Osteocyte (in vitro differentiated cells): ENCODE measurements around the gene MCEE. TPM values are rescaled to one million over a fixed set of nuclear protein-coding genes. Genes with fewer than 3 reads are reported as not detected.

Source experiments
- DNase-seq: peaks from one replicate; pipeline ENCODE4 v3.0.0; 2021; ENCODE audit warnings: mixed read lengths; ENCODE audit not compliant: unreplicated experiment; ENCODE audit errors: extremely low spot score
- H3K27ac Mint-ChIP-seq: one replicate; pipeline ENCODE4 v1.8.0; 2021; ENCODE audit warnings: mild to moderate bottlenecking, mixed read lengths; ENCODE audit not compliant: unreplicated experiment
- H3K27me3 Mint-ChIP-seq: one replicate; pipeline ENCODE4 v1.8.0; 2021; ENCODE audit warnings: mixed read lengths; ENCODE audit not compliant: unreplicated experiment
- H3K36me3 Mint-ChIP-seq: one replicate; pipeline ENCODE4 v1.8.0; 2021; ENCODE audit warnings: mixed read lengths; ENCODE audit not compliant: unreplicated experiment
- H3K4me1 Mint-ChIP-seq: one replicate; pipeline ENCODE4 v1.8.0; 2021; ENCODE audit warnings: mixed read lengths; ENCODE audit not compliant: unreplicated experiment
- H3K4me3 Mint-ChIP-seq: one replicate; pipeline ENCODE4 v1.8.0; 2021; ENCODE audit warnings: mild to moderate bottlenecking, moderate library complexity, mixed read lengths; ENCODE audit not compliant: unreplicated experiment
- H3K9me3 Mint-ChIP-seq: one replicate; pipeline ENCODE4 v1.8.0; 2021; ENCODE audit warnings: mixed read lengths; ENCODE audit not compliant: unreplicated experiment
- total RNA-seq: library from RNA; stranded (reverse); gene quantifications from 2 replicates; pipeline ENCODE4 v1.2.1, GENCODE V29; 2021
- TF ChIP-seq, protein P1 (sequence below): fragments of 200-600 bp; sonication (generic); IDR thresholded peaks from 2 replicates; pipeline ENCODE4 v1.5.0; 2021; ENCODE audit warnings: antibody characterized with exemption, mild to moderate bottlenecking, moderate library complexity

The MCEE gene
- total RNA-seq, 1 donor from 2014 or later, result 18.2 TPM

DNA sequence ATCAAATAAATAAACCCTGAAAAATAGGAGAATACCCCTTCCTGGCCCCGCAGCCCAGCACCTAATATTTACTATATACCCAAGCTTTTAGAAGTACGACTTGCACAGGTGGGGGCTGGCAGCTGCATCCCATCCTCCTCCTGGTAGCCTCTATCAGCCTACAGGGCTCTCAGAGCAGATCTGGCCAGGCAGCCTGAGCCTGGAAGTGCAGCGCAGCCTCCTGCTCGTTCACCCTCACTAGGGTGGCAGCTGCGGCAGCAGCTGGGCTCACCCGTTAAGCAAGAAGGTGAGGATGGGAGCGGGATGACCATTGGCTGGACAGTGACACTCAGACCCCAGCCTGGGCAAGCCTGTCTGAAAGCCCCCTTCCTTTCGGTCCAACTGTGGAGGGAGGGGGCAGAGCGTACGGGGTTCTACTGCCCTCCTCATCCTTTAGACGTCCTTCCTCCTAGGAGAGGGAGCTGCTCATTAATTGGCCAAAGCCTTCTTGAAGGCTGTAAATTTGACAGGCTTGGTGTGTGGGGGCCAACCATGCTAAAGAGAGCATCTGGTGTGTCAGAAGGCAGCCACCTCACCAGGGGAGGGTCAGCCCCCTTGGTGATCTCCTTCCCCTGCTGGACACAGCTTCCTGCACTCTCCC, 23.7 kb upstream of the MCEE start:
- Mint-ChIP-seq H3K36me3 (peaks cover 17% of the 10 kb centered on the region), H3K9me3 (no peaks in the 10 kb centered on the region), H3K27me3 (peaks cover 8% of the 10 kb centered on the region), H3K4me1 (peaks cover 11% of the 10 kb centered on the region), H3K27ac (no peak overlapping the region), H3K4me3 (no peak overlapping the region)
- no peak for DNase-seq
- TF ChIP-seq, protein P1, sequence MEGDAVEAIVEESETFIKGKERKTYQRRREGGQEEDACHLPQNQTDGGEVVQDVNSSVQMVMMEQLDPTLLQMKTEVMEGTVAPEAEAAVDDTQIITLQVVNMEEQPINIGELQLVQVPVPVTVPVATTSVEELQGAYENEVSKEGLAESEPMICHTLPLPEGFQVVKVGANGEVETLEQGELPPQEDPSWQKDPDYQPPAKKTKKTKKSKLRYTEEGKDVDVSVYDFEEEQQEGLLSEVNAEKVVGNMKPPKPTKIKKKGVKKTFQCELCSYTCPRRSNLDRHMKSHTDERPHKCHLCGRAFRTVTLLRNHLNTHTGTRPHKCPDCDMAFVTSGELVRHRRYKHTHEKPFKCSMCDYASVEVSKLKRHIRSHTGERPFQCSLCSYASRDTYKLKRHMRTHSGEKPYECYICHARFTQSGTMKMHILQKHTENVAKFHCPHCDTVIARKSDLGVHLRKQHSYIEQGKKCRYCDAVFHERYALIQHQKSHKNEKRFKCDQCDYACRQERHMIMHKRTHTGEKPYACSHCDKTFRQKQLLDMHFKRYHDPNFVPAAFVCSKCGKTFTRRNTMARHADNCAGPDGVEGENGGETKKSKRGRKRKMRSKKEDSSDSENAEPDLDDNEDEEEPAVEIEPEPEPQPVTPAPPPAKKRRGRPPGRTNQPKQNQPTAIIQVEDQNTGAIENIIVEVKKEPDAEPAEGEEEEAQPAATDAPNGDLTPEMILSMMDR, result no peak

GRCh38 chr2:71151620-71152019, 21.6 kb upstream of the MCEE start:
- TF ChIP-seq, protein P1, result no peak
- H3K27me3 Mint-ChIP-seq, result peaks cover 8% of the 10 kb centered on the region
- peaks cover 31% of the 10 kb centered on the region for H3K36me3 Mint-ChIP-seq
- H3K9me3 Mint-ChIP-seq, result no peaks in the 10 kb centered on the region
- DNase-seq, result no peak
- no peaks in the 10 kb centered on the region for H3K4me1 Mint-ChIP-seq
- no peak overlapping the region for H3K4me3 Mint-ChIP-seq
- H3K27ac Mint-ChIP-seq, result no peak overlapping the region

- H3K27me3 Mint-ChIP-seq, result peaks cover 1% of the 10 kb centered on the region
- no peak overlapping the region for H3K27ac Mint-ChIP-seq
Observed at GRCh38 chr2:71150082-71150816, 20.2 kb upstream of the MCEE start.

GRCh38 chr2:71148506-71149063, 18.6 kb upstream of the MCEE start:
- no peak for DNase-seq
- Mint-ChIP-seq H3K4me3 (no peak overlapping the region), H3K27ac (no peak overlapping the region), H3K4me1 (no peaks in the 10 kb centered on the region), H3K27me3 (no peaks in the 10 kb centered on the region), H3K9me3 (no peaks in the 10 kb centered on the region), H3K36me3 (peaks cover 54% of the 10 kb centered on the region)
- TF ChIP-seq, protein P1, result no peak

More at GRCh38 chr2:71150082-71150816, 20.2 kb upstream of the MCEE start:
- Mint-ChIP-seq H3K9me3 (no peaks in the 10 kb centered on the region), H3K36me3 (peaks cover 39% of the 10 kb centered on the region), H3K4me3 (no peak overlapping the region), H3K4me1 (no peaks in the 10 kb centered on the region)
- no peak for DNase-seq
- TF ChIP-seq, protein P1, result no peak

DNA sequence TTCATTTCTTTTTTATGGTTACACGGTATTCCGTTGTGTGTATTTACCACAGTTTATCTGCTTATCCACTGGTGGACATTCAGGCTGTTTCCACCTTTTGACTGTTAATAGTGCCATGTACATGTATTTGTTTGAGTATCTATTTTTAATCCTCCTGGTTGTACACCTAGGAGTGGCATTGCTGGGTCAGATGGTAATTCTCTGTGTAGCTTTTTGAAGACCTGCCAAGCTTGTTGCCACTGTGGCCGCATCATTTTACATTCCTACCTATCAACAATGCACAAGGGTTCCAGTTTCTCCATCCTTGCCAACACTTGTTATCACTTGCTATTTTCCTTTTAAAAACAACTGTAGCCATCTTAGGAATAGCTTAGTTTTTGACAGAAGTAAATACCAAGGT, 13.8 kb upstream of the MCEE start:
- H3K27me3 Mint-ChIP-seq, result no peaks in the 10 kb centered on the region
- no peak overlapping the region for H3K4me3 Mint-ChIP-seq
- TF ChIP-seq, protein P1, result no peak
- no peak for DNase-seq
- no peaks in the 10 kb centered on the region for H3K4me1 Mint-ChIP-seq
- H3K27ac Mint-ChIP-seq, result no peak overlapping the region
- no peaks in the 10 kb centered on the region for H3K9me3 Mint-ChIP-seq
- H3K36me3 Mint-ChIP-seq, result peaks cover 59% of the 10 kb centered on the region
